GM19099 (cell line): ENCODE results near the gene CMKLR1.

ENCODE experiments used
- POLR2A ChIP-seq: IDR thresholded peaks from 3 replicates; pipeline ENCODE4 v1.6.1; 2011; ENCODE audit warnings: low read depth; ENCODE audit not compliant: insufficient read length; ENCODE audit errors: extremely low read depth

The CMKLR1 gene, protein sequence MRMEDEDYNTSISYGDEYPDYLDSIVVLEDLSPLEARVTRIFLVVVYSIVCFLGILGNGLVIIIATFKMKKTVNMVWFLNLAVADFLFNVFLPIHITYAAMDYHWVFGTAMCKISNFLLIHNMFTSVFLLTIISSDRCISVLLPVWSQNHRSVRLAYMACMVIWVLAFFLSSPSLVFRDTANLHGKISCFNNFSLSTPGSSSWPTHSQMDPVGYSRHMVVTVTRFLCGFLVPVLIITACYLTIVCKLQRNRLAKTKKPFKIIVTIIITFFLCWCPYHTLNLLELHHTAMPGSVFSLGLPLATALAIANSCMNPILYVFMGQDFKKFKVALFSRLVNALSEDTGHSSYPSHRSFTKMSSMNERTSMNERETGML

DNA sequence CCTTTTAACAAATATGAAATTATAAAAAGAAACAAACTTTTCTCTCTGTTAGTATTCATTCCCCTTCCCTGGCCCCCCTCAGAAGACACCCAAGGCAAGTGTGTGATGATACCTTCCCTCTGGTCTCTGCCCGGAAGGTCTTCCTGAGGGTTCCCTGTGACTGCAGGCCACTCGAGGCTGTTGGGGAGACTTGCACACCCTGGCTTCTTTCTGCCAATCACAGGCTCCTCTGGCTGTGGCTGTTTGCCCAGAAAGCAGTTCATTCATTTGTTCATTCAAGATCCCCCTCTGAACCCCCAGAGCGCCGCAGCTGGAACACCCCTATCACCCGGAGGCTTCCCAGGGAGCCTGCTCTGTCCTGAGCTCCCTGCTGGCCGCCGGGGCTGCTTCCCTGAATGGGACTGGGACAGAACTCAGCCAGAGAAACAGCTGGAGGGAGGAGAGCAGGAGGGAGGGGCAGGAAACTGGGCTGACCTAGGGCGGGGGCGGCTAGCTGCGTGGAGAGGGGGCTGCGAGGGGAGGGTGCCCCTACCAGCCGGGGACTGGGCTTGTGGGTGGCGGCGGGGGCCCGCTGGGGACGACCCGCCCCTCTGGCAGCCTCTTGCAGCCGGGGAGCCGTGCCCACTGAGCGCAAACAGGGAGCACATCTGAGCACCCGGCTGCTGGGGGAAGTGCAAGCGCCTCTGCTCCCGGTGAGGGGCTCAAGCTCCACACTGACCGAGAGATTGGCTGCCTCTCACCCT lies at the start of gene CMKLR1:
Gene CMKLR1 (minus strand): TSS at position 397 of the 743 bp plus-strand sequence. CDS start 45,720 bp downstream, outside the sequence.
- no peak for TF ChIP-seq POLR2A

DNA sequence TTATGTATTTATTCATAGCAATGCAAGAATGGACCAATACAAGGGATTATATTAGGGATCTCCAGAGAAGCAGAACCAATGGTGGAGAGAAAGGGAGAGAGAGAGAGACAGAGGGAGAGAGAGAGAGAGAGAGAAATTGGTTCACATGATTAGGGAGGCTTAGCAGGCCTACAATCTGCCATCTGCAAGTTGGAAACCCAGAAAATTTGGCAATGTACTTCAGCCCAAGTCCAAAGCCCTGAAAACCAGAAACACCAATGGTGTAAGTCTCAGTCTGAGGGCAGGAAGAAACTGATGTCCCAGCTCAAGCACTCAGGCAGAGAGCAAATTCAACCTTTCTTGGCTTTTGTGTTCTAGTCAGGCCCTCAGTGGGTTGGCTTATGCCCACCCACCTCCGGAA lies 48.7 kb upstream of the CMKLR1 start:
- TF ChIP-seq POLR2A: no peak

DNA sequence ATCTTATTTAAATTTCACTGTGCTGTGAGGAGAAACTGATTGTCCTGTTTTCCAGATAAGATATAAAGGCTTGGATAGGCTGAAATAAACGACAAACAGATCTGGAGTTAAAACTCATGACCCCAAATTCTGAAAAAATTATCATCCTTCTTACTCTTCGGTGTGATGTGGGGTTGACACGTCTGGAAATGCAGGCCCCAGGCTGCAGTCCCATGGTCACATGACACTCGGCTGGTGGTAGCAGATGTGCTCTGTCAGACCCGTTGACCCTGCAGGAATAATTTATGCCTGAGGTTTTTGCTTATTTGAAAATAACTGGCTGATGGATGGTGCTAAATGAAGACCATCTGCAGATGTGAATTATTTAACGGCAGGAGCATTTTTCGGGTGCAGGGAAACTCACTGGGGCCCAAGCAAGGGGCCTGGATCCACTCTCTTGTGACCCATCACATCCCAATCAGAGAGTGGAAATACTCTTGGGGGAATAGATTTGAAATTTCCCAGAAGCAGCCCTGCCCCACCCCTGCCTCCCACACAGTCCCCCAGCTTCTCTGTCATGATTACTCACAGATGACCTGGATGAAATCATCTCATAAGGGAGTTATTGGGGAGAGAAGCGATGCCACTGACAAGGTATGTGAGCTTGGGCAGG lies 47.7 kb upstream of the CMKLR1 start:
- TF ChIP-seq POLR2A: no peak

DNA sequence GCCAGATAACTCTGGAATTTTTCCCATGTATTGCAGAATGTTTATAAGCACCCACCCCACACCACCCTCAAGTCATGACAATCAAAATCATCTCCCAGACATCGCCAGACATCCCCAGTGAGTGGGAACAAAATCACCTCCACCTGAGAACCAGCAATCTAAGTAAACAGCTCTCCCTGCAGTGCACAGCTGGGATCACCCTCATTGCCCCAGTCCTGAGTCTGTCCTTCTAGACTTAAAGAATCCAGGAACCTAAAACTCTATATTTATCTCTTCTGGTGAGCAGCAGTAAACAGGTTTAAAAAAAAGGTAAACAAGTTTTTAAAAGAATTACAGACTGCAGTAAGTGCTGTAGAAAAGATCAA lies 43.3 kb upstream of the CMKLR1 start:
- TF ChIP-seq POLR2A: no peak

DNA sequence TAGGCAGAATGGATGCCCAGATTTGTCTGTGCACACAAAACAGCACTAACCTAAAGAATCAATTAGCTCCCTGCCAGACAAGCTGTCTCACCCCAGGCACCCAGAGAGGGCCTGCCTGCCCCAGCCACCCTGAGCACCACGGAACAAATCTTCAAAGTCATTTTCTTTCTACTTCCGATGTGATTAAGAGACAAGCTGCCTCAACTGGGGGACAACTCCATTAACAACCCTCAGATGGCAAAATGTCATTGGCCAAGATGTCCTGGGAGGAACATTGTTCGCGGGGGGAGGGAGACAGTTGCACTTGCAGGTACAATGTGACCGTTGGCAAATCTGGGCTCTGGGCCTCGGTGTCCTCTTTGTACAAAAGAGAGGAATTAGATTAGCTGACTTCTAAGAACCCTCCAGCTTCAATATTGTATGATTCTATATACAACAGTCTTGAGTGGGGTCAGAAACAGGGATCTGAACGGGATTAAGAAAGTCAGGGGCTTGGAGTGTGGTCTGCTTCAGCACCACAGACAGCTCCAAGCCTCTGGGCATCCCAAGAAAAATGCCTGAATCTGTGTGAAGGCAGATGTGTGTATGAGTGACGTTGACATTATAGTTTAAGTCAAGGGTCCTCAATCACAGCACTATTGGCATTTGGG lies 42.8 kb upstream of the CMKLR1 start:
- TF ChIP-seq POLR2A: no peak

DNA sequence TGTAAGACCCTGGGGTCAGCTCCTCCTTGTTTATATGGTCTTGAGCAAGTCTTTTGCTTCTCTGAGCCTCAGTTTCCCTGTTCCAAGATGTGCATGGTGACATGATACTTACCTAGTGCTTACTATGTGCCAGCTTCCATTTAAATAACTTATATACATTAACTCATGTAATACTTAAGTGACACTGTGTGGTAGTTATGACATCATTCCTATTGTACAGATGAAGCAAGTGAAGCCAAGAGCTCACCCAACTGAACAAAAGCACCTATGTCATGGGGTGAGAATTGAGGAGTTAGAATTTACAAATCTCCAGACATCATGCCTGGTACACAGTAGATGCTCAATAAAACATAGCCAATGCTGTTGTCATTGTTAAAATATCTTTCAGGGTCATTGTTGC lies 41.3 kb upstream of the CMKLR1 start:
- TF ChIP-seq POLR2A: no peak

DNA sequence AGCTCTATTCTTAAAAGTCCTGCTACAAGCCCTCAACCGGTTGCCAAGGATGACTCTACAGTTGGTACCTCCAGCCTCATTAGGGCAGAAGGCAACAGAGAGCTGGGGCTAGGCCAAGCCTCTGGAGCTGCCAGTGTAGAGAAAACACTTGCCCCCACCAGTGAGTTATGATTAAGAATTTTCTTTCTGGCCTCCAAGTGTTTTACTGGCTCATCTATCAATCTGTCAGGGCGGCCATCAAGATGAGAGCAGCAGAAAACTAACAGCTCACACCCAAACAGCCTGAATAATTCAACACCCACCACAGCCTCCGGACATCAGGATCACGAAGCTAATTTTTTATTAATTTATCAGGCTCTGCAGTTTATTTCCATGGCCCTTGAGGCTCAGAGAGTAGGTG lies 40.7 kb upstream of the CMKLR1 start:
- no peak for TF ChIP-seq POLR2A

DNA sequence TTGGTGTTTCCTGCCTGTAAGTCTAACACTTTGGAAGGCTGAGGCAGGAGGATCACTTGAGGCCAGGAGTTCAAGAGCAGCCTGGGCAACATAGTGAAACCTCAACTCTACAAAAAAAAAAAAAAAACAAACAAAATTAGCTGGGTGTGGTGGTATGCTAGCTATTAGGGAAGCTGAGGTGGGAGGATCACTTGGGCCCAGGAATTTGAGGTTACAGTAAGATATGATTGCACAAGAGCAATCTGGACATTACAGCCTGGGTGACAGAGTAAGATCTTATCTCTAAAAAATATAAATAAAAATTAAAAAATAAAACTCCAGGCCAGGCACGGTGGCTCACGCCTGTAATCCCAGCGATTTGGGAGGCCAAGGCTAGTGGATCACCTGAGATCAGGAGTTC lies 39.8 kb upstream of the CMKLR1 start:
- TF ChIP-seq POLR2A: no peak

DNA sequence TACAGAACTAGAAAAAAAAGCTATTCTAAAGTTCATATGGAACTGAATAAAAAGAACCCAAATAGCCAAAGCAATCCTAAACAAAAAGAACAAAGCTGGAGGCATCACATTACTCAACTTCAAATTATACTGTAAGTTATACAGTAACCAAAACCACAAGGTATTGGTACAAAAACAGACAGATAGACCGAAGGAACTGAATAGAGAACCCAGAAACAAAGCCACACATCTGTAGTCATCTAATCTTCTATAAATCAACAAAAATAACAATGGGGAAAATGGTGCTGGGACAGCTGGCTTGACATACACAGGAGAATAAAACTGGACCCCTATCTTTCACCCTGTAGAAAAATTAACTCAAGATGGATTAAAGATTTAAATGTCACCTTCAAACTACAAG lies 38.1 kb upstream of the CMKLR1 start:
- no peak for TF ChIP-seq POLR2A

DNA sequence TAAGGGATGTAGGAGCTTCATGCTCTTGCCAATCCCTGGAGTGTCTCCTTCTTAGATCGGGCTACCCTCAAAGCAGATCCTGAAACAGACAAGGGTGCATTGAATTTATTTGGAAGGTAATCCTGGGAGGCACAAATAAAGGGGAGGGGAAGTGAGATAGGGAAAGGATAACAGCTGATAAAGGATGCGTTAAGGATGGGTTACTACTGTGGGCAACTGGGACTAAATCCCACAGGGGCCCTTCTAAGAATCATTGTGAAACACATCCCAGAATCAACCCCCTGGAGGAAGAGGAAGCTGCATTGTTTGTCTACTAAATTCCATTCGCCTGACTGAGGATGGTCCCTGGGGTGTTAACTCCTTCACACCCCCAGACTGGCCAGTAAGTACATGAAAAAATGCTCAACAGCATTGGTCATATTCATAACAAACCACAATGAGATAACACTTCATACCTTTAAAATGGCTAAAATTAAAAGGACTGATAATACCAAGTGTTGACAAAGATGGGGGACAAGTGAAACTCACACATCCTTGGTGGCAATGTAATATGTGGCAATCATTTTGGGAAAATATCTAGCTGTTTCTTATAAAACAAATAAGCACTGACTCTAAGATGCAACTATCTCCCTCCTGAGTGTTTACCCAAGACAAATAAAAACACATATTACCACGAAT lies 37.0 kb upstream of the CMKLR1 start:
- TF ChIP-seq POLR2A: no peak

DNA sequence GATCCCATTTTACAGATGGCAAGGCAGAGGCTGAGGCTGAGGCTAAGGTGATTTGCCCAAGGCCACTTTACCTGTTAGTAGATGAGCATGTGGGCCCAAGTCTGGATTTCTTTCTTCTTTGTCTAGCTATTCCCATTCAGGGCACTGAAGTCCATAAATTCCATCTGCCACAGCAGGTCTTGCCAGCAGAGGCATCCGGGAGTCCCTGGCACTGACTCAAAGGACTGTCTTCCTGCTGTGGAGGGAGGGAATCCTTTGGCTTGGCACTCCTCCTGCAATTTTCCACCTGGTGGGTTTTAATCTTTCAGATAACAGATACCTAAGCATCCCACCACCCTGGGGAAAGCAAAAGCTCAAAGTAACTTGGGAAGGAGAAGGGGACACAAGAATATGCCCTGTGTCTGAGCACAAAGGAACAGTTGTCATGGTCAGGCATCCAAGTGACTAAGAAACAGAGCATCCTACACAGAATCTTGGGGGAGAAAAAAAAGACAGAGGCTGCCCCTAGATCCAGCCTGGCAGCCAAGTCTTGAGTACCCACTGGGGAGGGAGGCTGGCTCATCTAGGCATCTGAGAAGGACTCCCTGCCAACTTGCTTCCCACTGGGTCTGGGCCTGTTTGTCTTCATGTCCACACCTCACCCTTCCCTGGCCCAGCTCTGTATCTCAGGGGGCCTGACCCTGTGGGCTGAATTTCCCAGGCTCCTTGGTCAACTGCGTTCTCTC lies 35.6 kb upstream of the CMKLR1 start:
- TF ChIP-seq POLR2A: no peak

DNA sequence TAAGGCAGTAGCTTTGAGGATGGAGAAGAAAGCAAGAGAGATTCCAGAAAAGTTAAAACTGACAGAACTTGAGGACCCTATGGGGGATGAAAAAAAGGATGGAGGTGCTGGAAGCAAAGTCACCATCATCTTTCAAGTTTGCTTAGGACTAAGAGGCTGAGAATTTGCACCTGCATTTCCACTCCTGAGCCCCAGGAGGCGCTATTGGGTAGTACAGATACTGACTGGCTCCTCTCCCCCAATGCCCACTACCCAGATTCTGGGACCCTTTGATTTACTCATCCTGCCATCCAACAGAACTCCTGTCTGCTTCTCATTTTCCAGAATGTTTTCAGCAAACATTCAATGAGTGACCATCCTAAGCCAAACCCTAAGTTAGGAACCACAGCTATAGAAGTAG lies 34.0 kb upstream of the CMKLR1 start:
- TF ChIP-seq POLR2A: no peak

DNA sequence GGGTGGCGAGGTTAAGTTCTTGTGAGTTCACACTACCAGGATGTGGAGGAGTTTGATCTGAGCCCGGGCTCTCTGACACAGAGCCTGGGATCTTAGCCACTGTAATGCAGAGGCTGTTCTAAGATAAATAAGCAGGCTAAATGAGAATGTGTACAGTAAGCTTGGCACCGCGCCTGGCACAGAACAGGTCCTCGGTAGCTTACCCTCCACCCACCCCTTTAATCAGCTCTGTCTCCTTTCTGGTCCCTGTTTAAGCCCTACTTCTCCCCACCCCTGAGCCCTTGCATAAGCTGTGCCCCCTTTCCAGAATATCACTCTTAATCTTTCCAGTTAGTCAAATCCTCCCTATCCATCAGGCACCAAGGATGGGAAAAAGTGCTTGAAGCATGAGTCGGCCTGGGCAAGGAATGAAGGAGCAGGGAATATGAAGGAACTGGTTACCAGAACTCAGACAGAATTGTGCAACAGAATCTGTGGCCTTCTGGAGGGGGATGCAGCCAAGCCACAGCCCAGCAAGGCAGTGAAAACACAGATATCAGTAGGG lies 32.8 kb upstream of the CMKLR1 start:
- TF ChIP-seq POLR2A: no peak

DNA sequence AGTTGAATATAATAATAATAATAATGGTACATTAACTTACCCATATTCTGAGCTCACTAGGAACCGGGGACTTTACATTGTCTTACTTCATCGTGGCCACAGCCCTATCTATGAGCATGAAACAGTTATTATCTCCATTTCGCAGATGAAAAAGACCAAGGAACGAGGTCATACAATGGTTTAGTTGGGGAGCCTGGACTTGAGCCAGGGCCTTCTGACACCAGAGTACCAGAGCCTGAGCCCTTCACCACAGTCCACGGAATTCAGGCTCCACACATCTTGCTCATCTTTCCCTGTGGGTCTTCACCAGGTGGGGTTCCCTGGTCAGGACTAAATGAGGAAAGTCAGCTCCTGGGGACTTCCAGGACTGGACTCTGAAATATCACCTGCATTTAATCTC lies 31.3 kb upstream of the CMKLR1 start:
- TF ChIP-seq POLR2A: no peak
